Effector memory CD4-positive, alpha-beta T cell (primary cell): ENCODE results near the gene ARHGAP25.
A peak's percentile ranks its signal among the peaks of the same experiment; 100 is the strongest.

ENCODE experiments used
- DNase-seq, 3 donors: peaks; one replicate each; pipeline ENCODE4 v3.0.0-alpha.2; 2020
- H3K27ac ChIP-seq: 2 replicates; pipeline ENCODE4 v1.7.0; 2013; ENCODE audit warnings: mild to moderate bottlenecking, low read length, moderate library complexity; ENCODE audit not compliant: insufficient read depth, poor library complexity, severe bottlenecking
- H3K27me3 ChIP-seq: replicated peaks from 2 replicates; pipeline ENCODE4 v1.7.0; 2013; ENCODE audit warnings: mild to moderate bottlenecking, low read length; ENCODE audit not compliant: insufficient read depth, control insufficient read depth, poor library complexity, severe bottlenecking
- H3K36me3 ChIP-seq: 2 replicates; pipeline ENCODE4 v1.7.0; 2013; ENCODE audit warnings: mild to moderate bottlenecking, low read length, moderate library complexity; ENCODE audit not compliant: control insufficient read depth, insufficient read depth
- H3K4me1 ChIP-seq: 2 replicates; pipeline ENCODE4 v1.7.0; 2013; ENCODE audit warnings: low read length, mild to moderate bottlenecking; ENCODE audit not compliant: control insufficient read depth, insufficient read depth, poor library complexity, severe bottlenecking
- H3K4me3 ChIP-seq: 2 replicates; pipeline ENCODE4 v1.7.0; 2013; ENCODE audit warnings: low read length, low read depth, mild to moderate bottlenecking; ENCODE audit not compliant: insufficient read depth, poor library complexity, severe bottlenecking
- H3K9me3 ChIP-seq: 2 replicates; pipeline ENCODE4 v1.7.0; 2013; ENCODE audit warnings: mild to moderate bottlenecking, low read length, moderate library complexity; ENCODE audit not compliant: control insufficient read depth

The ARHGAP25 gene

DNA sequence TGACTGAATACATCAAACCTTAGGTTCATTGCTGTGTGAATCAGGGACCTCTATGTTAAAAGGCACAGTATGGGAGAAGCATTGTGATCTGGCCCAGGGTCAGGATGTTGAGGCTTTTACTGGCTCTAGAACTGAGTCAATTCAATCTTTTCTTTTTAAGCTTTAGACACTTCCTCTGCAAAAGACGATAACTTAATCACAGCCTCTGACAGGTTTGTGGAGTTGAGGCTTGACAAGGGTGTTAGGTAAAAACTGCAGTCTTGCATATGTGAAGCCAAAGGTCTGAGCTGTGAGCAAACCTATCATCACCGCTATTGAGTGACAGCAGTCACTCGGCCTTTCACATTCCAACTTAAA, 17.3 kb upstream of the ARHGAP25 start:
- H3K36me3 ChIP-seq = no peaks in the 10 kb centered on the region

DNA sequence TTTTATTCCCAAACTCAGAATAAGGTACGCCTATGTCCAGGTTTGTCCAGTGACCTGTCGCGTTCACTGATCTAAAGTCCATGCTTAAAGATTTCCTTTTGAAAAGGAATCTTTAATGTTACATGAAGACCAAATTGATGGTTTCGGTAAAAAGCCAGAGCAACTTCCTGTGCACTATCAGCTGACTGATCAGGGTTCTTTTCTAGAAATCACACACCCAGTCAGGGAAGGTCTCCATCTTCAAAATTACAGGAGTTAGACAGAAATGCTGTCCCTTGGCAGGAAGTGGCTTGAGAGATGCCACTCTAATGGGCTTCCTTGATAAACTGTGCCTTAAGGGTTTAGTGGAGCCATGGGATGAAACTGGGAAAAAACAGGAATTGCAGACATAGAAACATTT, 14.7 kb upstream of the ARHGAP25 start:
- no peak overlapping the region for H3K4me3 ChIP-seq
- peak overlapping the region; percentile 43 for H3K27ac ChIP-seq
- H3K4me1 ChIP-seq = peaks cover 72% of the 10 kb centered on the region
- no peaks in the 10 kb centered on the region for H3K36me3 ChIP-seq
- no peaks in the 10 kb centered on the region for H3K9me3 ChIP-seq
- H3K27me3 ChIP-seq = no peaks in the 10 kb centered on the region
- DNase-seq = no peak

More for the DNA sequence above, 17.3 kb upstream of the ARHGAP25 start:
- peaks cover 61% of the 10 kb centered on the region for H3K4me1 ChIP-seq
- H3K9me3 ChIP-seq = no peaks in the 10 kb centered on the region
- no peaks in the 10 kb centered on the region for H3K27me3 ChIP-seq
- H3K4me3 ChIP-seq = no peak overlapping the region
- no peak for DNase-seq
- no peak overlapping the region for H3K27ac ChIP-seq

DNA sequence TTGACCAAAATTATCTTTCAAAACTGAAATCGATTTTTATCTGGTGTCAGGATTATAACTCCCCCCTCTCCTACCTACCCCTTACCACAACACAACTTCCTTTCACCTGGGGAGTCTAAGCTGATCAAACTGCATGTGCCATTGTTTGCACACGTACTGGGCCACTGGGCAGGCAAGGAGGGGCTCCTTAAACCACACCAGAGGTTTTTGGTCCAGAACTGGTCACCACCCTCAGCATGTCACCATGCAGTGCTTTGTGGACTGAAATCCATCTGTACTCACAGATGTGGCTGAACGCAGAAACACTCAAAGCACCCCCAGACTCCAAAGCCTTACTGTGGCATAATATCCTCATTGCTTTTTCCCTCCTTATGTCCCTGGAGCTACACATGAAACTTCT, 13.9 kb upstream of the ARHGAP25 start:
- DNase-seq = no peak
- Histone ChIP-seq H3K9me3 (no peaks in the 10 kb centered on the region), H3K4me3 (no peak overlapping the region), H3K36me3 (no peaks in the 10 kb centered on the region), H3K4me1 (peaks cover 65% of the 10 kb centered on the region), H3K27ac (peak overlapping the region; percentile 12), H3K27me3 (no peaks in the 10 kb centered on the region)

DNA sequence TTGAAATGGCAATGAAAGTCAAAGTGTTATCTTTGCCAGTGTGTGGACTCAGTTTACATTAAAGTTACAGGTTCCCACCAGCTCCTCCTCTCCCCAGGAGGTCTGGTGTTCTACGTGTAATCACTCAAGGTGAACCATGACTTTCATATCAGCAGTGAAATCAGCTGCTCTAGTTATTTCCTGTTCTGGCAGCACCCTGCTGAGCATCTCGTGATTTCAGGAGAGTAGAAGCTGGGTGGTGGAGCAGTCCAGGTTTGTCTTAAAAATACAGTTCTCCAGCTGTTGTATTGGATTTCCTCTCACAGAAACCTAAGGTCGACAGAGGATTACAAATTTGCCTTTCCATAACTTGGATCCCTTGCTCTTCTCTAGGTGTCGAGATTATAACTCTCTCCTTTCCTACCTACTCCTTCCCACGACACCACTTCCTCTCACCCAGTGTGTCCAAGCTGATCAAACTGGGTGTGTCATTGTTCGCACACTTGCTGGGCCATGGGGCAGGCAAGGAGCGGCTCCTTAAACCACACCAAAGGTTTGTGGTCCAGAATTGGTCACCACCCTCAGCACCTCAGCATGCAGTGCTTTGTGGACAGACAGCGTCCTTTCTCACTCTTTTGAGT, 13.0 kb upstream of the ARHGAP25 start:
- Histone ChIP-seq H3K27me3 (no peaks in the 10 kb centered on the region), H3K9me3 (no peaks in the 10 kb centered on the region), H3K36me3 (no peaks in the 10 kb centered on the region), H3K4me1 (peaks cover 66% of the 10 kb centered on the region), H3K4me3 (no peak overlapping the region), H3K27ac (peak overlapping the region; percentile 57)
- peak in 2 of 3 donors; percentile 32 to 39 for DNase-seq

DNA sequence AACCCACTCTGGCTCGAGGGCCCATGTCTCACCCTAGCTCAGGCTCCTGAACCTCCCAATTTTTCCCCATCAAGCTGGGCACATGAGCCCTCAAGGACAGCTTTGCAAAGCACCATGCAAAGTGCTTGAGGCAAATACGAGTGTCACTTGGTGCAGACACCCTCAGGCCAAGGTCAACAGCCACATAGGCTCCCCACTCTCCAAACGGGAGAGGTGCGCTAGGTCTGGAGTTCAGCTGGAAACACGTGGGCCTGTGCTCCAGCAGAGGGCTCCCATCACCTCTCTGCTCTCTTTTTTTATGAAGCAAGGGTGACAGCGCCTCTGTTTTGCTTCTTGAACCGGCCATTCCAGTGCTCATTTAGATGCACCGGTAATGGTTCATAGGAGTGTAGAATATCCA, 11.9 kb upstream of the ARHGAP25 start:
- Histone ChIP-seq H3K27ac (peak overlapping the region; percentile 38), H3K36me3 (no peaks in the 10 kb centered on the region), H3K4me1 (peaks cover 66% of the 10 kb centered on the region), H3K4me3 (no peak overlapping the region), H3K9me3 (no peaks in the 10 kb centered on the region), H3K27me3 (no peaks in the 10 kb centered on the region)
- no peak for DNase-seq

DNA sequence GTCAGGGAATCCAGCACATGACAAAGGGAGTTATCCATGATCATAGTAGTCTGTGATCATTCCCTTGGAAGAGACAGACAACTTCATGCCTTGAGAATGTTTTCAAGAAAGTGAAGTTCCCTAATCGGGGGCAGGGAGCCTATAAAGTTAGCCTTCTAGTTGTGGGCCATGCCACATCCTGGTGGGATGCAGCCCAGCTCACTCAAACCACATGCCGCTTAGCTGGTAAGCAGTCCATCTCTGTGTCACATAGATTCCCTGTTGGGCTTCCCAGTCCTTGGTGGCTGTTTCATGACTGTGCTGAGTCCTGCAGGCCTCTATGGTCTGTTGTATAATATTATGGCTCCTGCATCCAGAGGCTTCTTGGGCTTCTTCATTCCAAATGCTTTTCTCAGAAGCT, 11.4 kb upstream of the ARHGAP25 start:
- Histone ChIP-seq H3K27me3 (no peaks in the 10 kb centered on the region), H3K9me3 (no peaks in the 10 kb centered on the region), H3K36me3 (no peaks in the 10 kb centered on the region), H3K27ac (peak overlapping the region; percentile 38), H3K4me1 (peaks cover 71% of the 10 kb centered on the region), H3K4me3 (no peak overlapping the region)
- DNase-seq = no peak

DNA sequence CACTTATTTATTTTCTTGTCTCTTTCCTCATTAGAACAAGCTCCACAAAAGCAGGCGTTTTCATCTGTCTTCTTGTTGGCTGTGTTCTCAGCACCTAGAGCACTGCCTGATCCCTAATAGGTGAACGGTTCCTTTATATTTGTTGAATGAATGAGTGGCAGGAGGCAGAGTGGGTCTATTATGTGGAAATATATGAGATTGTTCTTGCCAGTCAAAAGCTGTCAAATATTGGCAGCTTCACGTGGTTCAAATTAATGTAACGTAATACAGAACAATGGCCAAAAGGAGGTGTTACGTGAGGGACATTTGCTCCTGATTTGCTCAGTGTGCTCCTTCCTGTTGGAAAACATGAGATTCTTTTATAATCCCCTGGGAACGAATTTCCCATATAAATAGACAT, 8.5 kb upstream of the ARHGAP25 start:
- Histone ChIP-seq H3K9me3 (no peaks in the 10 kb centered on the region), H3K27me3 (no peaks in the 10 kb centered on the region), H3K4me3 (no peak overlapping the region), H3K27ac (peak overlapping the region; percentile 44), H3K36me3 (no peaks in the 10 kb centered on the region), H3K4me1 (peaks cover 49% of the 10 kb centered on the region)
- DNase-seq = no peak

DNA sequence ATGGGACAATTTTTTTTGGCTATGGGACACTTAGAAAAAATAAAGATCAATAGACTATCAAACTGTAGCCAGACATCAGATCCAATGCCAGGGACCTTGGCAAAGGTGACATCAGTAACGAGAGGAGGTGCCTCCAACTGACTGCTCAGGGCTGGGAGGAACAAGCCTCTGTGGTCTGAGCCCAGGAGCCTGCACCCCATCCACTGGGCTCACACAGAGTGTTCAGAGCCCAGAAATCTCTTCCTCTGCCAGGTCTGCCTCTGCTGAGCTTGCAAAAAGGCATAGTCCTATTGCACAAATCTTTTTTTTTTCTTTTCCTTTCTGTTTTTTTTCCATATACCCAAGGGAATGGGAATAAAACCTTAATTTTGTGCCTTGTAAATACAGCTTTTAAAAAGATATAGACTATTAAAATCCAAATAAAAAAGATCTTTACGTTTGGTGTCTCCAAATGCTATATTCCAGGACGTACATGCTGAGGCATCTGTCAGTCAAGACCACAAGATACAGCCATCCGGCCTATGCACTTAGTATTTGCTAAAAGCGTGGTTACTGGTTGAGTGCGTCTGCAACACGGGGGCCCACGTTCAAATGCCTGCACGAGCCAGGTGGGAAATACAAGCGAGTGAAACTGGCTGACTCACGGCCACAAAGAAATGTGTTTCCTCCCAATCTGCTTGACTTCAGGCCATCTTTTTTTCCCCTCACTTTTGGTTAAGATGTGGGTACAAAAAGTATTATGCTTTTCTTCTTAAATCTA, 7.8 kb upstream of the ARHGAP25 start:
- peak overlapping the region; percentile 44 for H3K27ac ChIP-seq
- H3K27me3 ChIP-seq = no peaks in the 10 kb centered on the region
- peaks cover 42% of the 10 kb centered on the region for H3K4me1 ChIP-seq
- H3K4me3 ChIP-seq = no peak overlapping the region
- DNase-seq = peak; percentile 51 to 71 (median 58)
- H3K36me3 ChIP-seq = no peaks in the 10 kb centered on the region
- no peaks in the 10 kb centered on the region for H3K9me3 ChIP-seq

DNA sequence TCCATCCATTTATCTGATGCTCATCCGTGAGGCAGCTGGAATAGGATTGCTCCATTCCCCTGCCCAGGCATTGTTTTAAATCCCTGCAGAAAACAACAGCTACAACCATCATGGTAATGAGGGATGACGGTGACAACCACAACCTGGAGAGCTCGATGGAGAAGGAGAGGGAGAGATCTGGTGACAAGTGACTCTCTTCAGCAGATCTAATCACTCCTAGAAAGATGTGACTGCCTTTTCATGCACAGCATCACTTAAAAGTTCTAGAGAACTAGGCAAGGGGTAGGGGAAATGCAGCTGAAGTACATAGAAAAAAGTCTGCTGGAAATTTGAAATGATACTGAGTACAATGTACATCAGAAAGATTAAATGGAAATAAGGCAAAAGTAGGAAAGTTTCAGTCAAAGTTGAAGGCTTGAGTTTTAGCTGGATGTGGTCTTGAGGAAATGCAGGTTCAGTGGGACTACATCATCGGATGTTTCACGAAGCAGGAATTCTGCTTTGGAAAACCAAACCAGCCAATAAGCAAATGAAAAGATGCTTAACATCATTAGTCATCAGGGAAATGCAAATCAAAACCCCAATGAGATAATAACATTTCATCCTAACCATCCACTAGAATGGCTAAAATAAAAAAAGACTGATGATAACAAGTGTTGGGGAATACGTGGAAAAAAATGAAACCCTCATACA, 6.8 kb upstream of the ARHGAP25 start:
- no peaks in the 10 kb centered on the region for H3K36me3 ChIP-seq
- H3K4me1 ChIP-seq = peaks cover 36% of the 10 kb centered on the region
- H3K4me3 ChIP-seq = no peak overlapping the region
- H3K27me3 ChIP-seq = no peaks in the 10 kb centered on the region
- H3K9me3 ChIP-seq = no peaks in the 10 kb centered on the region
- H3K27ac ChIP-seq = peak overlapping the region; percentile 44
- DNase-seq = no peak

DNA sequence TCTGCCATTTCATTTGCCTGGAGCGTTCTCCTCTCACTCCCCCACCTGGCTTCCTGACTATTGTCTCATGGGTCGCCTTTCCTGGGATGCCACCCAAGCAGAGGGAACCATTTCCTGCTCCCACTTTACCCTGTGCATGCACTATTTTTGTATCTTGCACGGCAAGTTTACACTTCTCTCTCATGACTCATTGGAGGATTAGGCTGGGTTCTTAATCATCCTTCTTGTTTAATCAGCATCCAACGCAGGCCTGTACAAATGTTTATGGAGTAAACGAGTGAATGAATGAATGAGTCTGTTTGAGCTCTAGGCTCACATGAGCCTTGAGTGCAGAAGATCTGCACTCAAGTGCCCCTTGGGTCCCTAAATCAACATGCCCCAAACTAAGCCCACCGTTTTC, 3.8 kb upstream of the ARHGAP25 start:
- H3K4me1 ChIP-seq = peaks cover 43% of the 10 kb centered on the region
- no peaks in the 10 kb centered on the region for H3K27me3 ChIP-seq
- no peak for DNase-seq
- no peak overlapping the region for H3K27ac ChIP-seq
- H3K36me3 ChIP-seq = no peaks in the 10 kb centered on the region
- no peaks in the 10 kb centered on the region for H3K9me3 ChIP-seq
- H3K4me3 ChIP-seq = no peak overlapping the region
